Measurements from ENCODE around the gene SLC9A3. TPM values are rescaled to one million over a fixed set of nuclear protein-coding genes. Genes with fewer than 3 reads are reported as not detected.

Gene SLC9A3
- polyA plus RNA-seq, 1 of the 3 experiments (the other 2 are of a cell fraction), result 1.9 TPM

DNA sequence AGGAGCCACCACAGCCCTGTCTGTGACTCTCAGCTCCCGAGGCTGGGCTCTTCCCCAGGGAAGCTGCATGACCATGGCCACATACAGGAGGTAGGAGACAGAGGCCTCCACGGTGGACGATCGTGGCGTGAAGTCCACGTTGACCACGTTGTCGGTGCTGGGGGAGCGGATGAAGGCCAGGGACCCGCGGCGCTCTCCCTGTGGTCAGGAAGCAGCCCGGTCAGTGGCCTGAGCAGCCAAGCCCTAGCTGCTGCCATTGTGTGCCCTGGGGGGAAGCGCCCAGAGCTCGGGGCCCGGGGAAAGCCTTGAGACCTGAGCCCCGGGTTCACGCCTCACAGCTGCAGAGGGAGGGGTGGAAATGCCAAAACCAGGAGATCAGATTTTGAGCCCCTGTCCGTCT is 47.0 kb downstream of the SLC9A3 start:
- peaks cover 0 to 7% of the 10 kb centered on the region in 2 experiments; a peak in 1 of 4 replicates for H3K4me1 ChIP-seq (ENCODE audit: control insufficient read depth in 1 of 2, insufficient read depth in 2 of 2, low read depth in 1 of 2, low read length in 1 of 2)
- no peak overlapping the region for H3K4me3 ChIP-seq (ENCODE audit: low read depth in 2 of 2, low read length in 1 of 2)
- H3K79me2 ChIP-seq (ENCODE audit: insufficient read depth), result peaks cover 5% of the 10 kb centered on the region; the same call in 1 of the 2 replicates
- DNase-seq, result no peak
- 63% methylated on average over 3 of the region's 19 CpGs for WGBS (ENCODE audit: low lambda C conversion rate)
- no peak overlapping the region for H3K4me2 ChIP-seq
- H4K20me1 ChIP-seq (ENCODE audit: insufficient read depth), result peaks cover 6% of the 10 kb centered on the region
- H3K9me2 ChIP-seq, result no peaks in the 10 kb centered on the region
- H3K36me3 ChIP-seq (replicated peaks in 1 of 2; ENCODE audit: control insufficient read depth in 1 of 2, insufficient read depth in 2 of 2, low read length in 1 of 2), result no peaks in the 10 kb centered on the region
- H3K27ac ChIP-seq (ENCODE audit: low read depth in 2 of 2, low read length in 1 of 2), result no peak overlapping the region
- no peaks in the 10 kb centered on the region for H3K27me3 ChIP-seq (ENCODE audit: insufficient read depth)
- no peak overlapping the region for H3K9ac ChIP-seq
- CTCF ChIA-PET, result interaction anchor here (1.1 kb wide), 1 partner anchor 31 kb away, joined by 3 read pairs; no protein-coding TSS in a partner anchor
- H3K9me3 ChIP-seq, result no peaks in the 10 kb centered on the region
- H3F3A ChIP-seq (replicated peaks; ENCODE audit: insufficient read depth), result no peaks in the 10 kb centered on the region
- POLR2A ChIA-PET, result no interaction called here
- TF ChIP-seq CHD2 (IDR thresholded peaks at IDR 0.05; ENCODE audit: low read length, partially characterized antibody) (no peak), JUND (IDR thresholded peaks at IDR 0.05) (no peak), FOSL2 (IDR thresholded peaks at IDR 0.05; ENCODE audit: borderline replicate concordance, low read depth) (no peak), ELF1 (IDR thresholded peaks at IDR 0.05) (no peak), SMC3 (IDR thresholded peaks at IDR 0.05; ENCODE audit: low read depth, low read length) (no peak), FOXM1 (IDR thresholded peaks at IDR 0.05; ENCODE audit: low read depth) (no peak), RFX5 (IDR thresholded peaks at IDR 0.05; ENCODE audit: low read length) (no peak), EP300 (IDR thresholded peaks at IDR 0.05; ENCODE audit: borderline replicate concordance in 1 of 2, low read depth in 1 of 2, low read length in 1 of 2) (no peak), GATA2 (CRISPR knock-in tag; IDR thresholded peaks at IDR 0.05) (no peak), TAF1 (IDR thresholded peaks at IDR 0.05; ENCODE audit: borderline replicate concordance, low read depth, low read length) (no peak), SIN3A (IDR thresholded peaks at IDR 0.05; ENCODE audit: borderline replicate concordance, low read depth, low read length) (no peak), MXI1 (IDR thresholded peaks at IDR 0.05; ENCODE audit: low read depth, low read length) (no peak), GABPA (IDR thresholded peaks at IDR 0.05; ENCODE audit: low read depth) (no peak), TCF12 (IDR thresholded peaks at IDR 0.05) (no peak)
- TF ChIP-seq, protein P1, sequence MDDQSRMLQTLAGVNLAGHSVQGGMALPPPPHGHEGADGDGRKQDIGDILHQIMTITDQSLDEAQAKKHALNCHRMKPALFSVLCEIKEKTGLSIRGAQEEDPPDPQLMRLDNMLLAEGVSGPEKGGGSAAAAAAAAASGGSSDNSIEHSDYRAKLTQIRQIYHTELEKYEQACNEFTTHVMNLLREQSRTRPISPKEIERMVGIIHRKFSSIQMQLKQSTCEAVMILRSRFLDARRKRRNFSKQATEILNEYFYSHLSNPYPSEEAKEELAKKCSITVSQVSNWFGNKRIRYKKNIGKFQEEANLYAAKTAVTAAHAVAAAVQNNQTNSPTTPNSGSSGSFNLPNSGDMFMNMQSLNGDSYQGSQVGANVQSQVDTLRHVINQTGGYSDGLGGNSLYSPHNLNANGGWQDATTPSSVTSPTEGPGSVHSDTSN (IDR thresholded peaks at IDR 0.05), result no peak
- TF ChIP-seq, protein P2, sequence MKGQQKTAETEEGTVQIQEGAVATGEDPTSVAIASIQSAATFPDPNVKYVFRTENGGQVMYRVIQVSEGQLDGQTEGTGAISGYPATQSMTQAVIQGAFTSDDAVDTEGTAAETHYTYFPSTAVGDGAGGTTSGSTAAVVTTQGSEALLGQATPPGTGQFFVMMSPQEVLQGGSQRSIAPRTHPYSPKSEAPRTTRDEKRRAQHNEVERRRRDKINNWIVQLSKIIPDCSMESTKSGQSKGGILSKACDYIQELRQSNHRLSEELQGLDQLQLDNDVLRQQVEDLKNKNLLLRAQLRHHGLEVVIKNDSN (IDR thresholded peaks at IDR 0.05; ENCODE audit: borderline replicate concordance, low read depth), result no peak
- TF ChIP-seq, protein P3, sequence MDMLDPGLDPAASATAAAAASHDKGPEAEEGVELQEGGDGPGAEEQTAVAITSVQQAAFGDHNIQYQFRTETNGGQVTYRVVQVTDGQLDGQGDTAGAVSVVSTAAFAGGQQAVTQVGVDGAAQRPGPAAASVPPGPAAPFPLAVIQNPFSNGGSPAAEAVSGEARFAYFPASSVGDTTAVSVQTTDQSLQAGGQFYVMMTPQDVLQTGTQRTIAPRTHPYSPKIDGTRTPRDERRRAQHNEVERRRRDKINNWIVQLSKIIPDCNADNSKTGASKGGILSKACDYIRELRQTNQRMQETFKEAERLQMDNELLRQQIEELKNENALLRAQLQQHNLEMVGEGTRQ (IDR thresholded peaks at IDR 0.05; ENCODE audit: borderline replicate concordance, low read depth, low read length), result no peak
- TF ChIP-seq, protein P4, sequence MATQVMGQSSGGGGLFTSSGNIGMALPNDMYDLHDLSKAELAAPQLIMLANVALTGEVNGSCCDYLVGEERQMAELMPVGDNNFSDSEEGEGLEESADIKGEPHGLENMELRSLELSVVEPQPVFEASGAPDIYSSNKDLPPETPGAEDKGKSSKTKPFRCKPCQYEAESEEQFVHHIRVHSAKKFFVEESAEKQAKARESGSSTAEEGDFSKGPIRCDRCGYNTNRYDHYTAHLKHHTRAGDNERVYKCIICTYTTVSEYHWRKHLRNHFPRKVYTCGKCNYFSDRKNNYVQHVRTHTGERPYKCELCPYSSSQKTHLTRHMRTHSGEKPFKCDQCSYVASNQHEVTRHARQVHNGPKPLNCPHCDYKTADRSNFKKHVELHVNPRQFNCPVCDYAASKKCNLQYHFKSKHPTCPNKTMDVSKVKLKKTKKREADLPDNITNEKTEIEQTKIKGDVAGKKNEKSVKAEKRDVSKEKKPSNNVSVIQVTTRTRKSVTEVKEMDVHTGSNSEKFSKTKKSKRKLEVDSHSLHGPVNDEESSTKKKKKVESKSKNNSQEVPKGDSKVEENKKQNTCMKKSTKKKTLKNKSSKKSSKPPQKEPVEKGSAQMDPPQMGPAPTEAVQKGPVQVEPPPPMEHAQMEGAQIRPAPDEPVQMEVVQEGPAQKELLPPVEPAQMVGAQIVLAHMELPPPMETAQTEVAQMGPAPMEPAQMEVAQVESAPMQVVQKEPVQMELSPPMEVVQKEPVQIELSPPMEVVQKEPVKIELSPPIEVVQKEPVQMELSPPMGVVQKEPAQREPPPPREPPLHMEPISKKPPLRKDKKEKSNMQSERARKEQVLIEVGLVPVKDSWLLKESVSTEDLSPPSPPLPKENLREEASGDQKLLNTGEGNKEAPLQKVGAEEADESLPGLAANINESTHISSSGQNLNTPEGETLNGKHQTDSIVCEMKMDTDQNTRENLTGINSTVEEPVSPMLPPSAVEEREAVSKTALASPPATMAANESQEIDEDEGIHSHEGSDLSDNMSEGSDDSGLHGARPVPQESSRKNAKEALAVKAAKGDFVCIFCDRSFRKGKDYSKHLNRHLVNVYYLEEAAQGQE (IDR thresholded peaks at IDR 0.05; ENCODE audit: low read depth, low read length), result no peak
- TF ChIP-seq, protein P5, sequence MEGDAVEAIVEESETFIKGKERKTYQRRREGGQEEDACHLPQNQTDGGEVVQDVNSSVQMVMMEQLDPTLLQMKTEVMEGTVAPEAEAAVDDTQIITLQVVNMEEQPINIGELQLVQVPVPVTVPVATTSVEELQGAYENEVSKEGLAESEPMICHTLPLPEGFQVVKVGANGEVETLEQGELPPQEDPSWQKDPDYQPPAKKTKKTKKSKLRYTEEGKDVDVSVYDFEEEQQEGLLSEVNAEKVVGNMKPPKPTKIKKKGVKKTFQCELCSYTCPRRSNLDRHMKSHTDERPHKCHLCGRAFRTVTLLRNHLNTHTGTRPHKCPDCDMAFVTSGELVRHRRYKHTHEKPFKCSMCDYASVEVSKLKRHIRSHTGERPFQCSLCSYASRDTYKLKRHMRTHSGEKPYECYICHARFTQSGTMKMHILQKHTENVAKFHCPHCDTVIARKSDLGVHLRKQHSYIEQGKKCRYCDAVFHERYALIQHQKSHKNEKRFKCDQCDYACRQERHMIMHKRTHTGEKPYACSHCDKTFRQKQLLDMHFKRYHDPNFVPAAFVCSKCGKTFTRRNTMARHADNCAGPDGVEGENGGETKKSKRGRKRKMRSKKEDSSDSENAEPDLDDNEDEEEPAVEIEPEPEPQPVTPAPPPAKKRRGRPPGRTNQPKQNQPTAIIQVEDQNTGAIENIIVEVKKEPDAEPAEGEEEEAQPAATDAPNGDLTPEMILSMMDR (IDR thresholded peaks at IDR 0.05), result no peak
- no peak overlapping the region for H2AFZ ChIP-seq (ENCODE audit: low read depth)
